Measurements from ENCODE around the gene PRDM16. TPM values are rescaled to one million over a fixed set of nuclear protein-coding genes. Genes with fewer than 3 reads are reported as not detected.

PRDM16 gene
- total RNA-seq, 1 experiment from 2014 or later: 22.3 TPM

DNA sequence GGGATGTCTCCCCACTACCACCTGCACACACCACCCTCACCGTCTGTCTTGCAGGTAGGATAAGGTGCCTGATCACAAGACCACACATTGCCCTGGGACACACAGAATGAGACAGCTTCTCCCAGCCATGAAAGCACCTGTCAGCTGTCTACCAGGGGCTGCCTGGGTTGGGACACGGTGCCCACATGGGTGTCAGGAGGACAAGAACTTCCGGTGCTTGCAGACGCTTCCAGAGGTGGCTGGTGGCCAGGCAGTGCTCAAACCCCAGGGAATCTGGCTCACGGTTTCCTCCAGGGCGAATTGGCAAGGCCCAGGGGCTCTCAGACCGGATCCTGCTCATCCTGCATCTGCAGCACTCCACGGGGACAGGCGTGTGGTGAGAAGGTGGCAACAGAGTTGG is 202.9 kb downstream of the PRDM16 start:
- intact Hi-C loops (cut with micrococcal nuclease; ENCODE audit: unreplicated experiment) (no loop called here), in situ Hi-C loops (cut with HindIII; ENCODE audit: low pct_unique_long_range_greater_than_20kb, low sequenced_read_pairs) (no loop called here)
- Histone ChIP-seq H3K4me3 (ENCODE audit: low read depth in 2 of 2, low read length in 2 of 2) (no peak overlapping the region), H3K4me1 (ENCODE audit: control insufficient read depth, insufficient read depth, low read length) (no peaks in the 10 kb centered on the region; the same call in 1 of the 2 replicates), H3K27ac (ENCODE audit: low read length) (no peak overlapping the region), H3K36me3 (ENCODE audit: control insufficient read depth, insufficient read depth, low read length) (no peaks in the 10 kb centered on the region), H3K27me3 (ENCODE audit: control insufficient read depth, insufficient read depth, low read length) (no peaks in the 10 kb centered on the region), H3K9me3 (ENCODE audit: control insufficient read depth, insufficient read depth, low read depth, low read length) (no peaks in the 10 kb centered on the region)
- ATAC-seq (no peak), DNase-seq (ENCODE audit: low read depth, low spot score) (no peak)
- no peak for TF ChIP-seq SIN3A (IDR thresholded peaks at IDR 0.05; ENCODE audit: borderline replicate concordance, insufficient read depth, low read depth, low read length)
- TF ChIP-seq POLR2AphosphoS5 (IDR thresholded peaks at IDR 0.05; ENCODE audit: low read depth, low read length): no peak
- TF ChIP-seq, protein P1, sequence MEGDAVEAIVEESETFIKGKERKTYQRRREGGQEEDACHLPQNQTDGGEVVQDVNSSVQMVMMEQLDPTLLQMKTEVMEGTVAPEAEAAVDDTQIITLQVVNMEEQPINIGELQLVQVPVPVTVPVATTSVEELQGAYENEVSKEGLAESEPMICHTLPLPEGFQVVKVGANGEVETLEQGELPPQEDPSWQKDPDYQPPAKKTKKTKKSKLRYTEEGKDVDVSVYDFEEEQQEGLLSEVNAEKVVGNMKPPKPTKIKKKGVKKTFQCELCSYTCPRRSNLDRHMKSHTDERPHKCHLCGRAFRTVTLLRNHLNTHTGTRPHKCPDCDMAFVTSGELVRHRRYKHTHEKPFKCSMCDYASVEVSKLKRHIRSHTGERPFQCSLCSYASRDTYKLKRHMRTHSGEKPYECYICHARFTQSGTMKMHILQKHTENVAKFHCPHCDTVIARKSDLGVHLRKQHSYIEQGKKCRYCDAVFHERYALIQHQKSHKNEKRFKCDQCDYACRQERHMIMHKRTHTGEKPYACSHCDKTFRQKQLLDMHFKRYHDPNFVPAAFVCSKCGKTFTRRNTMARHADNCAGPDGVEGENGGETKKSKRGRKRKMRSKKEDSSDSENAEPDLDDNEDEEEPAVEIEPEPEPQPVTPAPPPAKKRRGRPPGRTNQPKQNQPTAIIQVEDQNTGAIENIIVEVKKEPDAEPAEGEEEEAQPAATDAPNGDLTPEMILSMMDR (IDR thresholded peaks at IDR 0.05): no peak
- TF ChIP-seq, protein P2, sequence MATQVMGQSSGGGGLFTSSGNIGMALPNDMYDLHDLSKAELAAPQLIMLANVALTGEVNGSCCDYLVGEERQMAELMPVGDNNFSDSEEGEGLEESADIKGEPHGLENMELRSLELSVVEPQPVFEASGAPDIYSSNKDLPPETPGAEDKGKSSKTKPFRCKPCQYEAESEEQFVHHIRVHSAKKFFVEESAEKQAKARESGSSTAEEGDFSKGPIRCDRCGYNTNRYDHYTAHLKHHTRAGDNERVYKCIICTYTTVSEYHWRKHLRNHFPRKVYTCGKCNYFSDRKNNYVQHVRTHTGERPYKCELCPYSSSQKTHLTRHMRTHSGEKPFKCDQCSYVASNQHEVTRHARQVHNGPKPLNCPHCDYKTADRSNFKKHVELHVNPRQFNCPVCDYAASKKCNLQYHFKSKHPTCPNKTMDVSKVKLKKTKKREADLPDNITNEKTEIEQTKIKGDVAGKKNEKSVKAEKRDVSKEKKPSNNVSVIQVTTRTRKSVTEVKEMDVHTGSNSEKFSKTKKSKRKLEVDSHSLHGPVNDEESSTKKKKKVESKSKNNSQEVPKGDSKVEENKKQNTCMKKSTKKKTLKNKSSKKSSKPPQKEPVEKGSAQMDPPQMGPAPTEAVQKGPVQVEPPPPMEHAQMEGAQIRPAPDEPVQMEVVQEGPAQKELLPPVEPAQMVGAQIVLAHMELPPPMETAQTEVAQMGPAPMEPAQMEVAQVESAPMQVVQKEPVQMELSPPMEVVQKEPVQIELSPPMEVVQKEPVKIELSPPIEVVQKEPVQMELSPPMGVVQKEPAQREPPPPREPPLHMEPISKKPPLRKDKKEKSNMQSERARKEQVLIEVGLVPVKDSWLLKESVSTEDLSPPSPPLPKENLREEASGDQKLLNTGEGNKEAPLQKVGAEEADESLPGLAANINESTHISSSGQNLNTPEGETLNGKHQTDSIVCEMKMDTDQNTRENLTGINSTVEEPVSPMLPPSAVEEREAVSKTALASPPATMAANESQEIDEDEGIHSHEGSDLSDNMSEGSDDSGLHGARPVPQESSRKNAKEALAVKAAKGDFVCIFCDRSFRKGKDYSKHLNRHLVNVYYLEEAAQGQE (IDR thresholded peaks at IDR 0.05; ENCODE audit: insufficient read depth in 1 of 2, low read depth in 2 of 2, low read length in 1 of 2): no peak
- TF ChIP-seq TCF7L2 (IDR thresholded peaks at IDR 0.05; ENCODE audit: low read depth, low read length): no peak
- POLR2A ChIA-PET: no interaction called here
- no TSS peak for BruUV-seq (replicated peaks)
- CTCF ChIA-PET: no interaction called here

DNA sequence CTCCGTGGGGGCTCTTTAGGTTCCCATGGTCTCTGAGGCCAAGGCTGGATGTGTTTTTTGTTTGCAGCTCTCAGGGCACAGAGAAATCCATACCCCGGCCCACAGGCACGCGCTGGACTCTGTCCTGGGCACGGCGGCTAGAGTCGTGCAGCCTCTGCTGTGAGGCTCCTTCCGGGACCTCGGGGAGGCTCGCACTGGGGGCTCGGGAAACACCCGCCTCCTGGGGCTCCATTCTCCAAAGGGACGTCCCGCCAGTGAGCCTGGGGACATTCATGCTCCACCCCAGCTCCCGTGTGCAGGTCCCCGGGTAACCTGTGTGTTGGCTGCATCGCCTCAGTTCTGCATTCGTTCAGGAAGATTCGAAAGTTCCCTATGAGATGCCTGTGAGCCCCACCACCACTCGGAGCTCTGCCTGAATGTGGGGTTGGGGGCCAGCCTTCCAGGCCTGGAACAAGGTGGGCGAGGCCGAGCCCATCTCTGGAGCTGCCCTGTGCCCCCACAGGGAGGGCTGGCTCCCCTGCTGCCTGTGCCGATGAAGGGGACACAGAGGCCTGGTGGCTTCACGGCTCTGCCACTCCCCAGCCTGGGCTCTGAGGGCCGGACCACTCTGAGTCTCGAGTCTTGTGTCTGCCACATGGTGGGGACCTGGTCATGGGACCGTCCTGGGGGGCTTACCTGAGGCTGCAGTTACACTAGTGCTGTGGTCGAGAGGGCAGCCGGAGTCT is 203.5 kb downstream of the PRDM16 start:
- Histone ChIP-seq H3K4me3 (ENCODE audit: low read depth in 2 of 2, low read length in 2 of 2) (no peak overlapping the region), H3K9me3 (ENCODE audit: control insufficient read depth, insufficient read depth, low read depth, low read length) (no peaks in the 10 kb centered on the region), H3K36me3 (ENCODE audit: control insufficient read depth, insufficient read depth, low read length) (no peaks in the 10 kb centered on the region), H3K27ac (ENCODE audit: low read length) (no peak overlapping the region), H3K4me1 (ENCODE audit: control insufficient read depth, insufficient read depth, low read length) (no peaks in the 10 kb centered on the region; the same call in 1 of the 2 replicates), H3K27me3 (ENCODE audit: control insufficient read depth, insufficient read depth, low read length) (no peaks in the 10 kb centered on the region)
- POLR2A ChIA-PET: no interaction called here
- intact Hi-C loops (cut with micrococcal nuclease; ENCODE audit: unreplicated experiment): no loop called here
- no peak for TF ChIP-seq POLR2AphosphoS5 (IDR thresholded peaks at IDR 0.05; ENCODE audit: low read depth, low read length)
- TF ChIP-seq, protein P1 (IDR thresholded peaks at IDR 0.05): no peak
- TF ChIP-seq TCF7L2 (IDR thresholded peaks at IDR 0.05; ENCODE audit: low read depth, low read length): no peak
- TF ChIP-seq, protein P2 (IDR thresholded peaks at IDR 0.05; ENCODE audit: insufficient read depth in 1 of 2, low read depth in 2 of 2, low read length in 1 of 2): no peak
- no peak for TF ChIP-seq SIN3A (IDR thresholded peaks at IDR 0.05; ENCODE audit: borderline replicate concordance, insufficient read depth, low read depth, low read length)
- in situ Hi-C loops (cut with HindIII; ENCODE audit: low pct_unique_long_range_greater_than_20kb, low sequenced_read_pairs): no loop called here
- BruUV-seq (replicated peaks): no TSS peak
- ATAC-seq (no peak), DNase-seq (ENCODE audit: low read depth, low spot score) (no peak)
- CTCF ChIA-PET: no interaction called here
